ENCODE data around the gene ZNF32. TPM values are rescaled to one million over a fixed set of nuclear protein-coding genes. Genes with fewer than 3 reads are reported as not detected.

The ZNF32 gene
- total and polyA plus RNA-seq, 7 donors = 46.5 to 145 (median 55.5) TPM

DNA sequence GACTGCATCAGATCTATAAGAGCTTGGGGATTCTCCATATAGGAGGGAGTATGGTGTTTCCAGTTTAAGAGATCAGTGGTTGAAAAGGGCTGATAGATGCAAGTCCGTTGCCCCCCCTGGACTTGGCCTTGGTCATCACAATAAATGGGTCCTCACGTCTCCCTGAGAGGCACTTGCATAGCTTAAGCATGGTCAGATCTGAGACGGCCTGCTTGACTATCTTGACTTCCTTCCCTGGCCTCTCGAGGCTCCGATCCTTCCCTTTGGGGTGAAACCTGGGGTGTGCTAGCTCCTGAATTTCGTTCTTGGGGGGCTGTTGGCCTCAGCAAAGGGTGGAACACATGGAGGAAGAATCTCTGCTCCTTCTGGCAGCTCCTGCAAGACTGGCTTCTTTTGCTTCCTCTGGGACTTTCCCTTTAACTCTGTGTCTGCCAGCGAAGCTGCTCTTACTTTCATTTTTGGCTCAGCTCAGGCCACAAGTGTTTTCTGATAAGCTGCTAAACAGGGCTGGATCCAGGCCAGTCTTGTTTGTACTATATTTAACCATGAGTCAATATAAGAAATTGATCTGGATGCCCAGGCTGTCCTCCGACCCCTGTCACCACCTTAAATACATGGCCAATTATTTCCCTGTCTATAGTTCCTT, 53.6 kb downstream of the ZNF32 start:
- no peaks in the 10 kb centered on the region for H3K4me1 ChIP-seq
- peak overlapping the region; percentile 27 for H3K4me3 ChIP-seq
- no peak for ATAC-seq
- intact Hi-C loops (cut with DNase I) = no loop called here
- no peak for DNase-seq
- WGBS, 3 donors = 24 to 33% (median 30%) methylated on average over 8 of the region's 8 CpGs
- TF ChIP-seq, protein P1, sequence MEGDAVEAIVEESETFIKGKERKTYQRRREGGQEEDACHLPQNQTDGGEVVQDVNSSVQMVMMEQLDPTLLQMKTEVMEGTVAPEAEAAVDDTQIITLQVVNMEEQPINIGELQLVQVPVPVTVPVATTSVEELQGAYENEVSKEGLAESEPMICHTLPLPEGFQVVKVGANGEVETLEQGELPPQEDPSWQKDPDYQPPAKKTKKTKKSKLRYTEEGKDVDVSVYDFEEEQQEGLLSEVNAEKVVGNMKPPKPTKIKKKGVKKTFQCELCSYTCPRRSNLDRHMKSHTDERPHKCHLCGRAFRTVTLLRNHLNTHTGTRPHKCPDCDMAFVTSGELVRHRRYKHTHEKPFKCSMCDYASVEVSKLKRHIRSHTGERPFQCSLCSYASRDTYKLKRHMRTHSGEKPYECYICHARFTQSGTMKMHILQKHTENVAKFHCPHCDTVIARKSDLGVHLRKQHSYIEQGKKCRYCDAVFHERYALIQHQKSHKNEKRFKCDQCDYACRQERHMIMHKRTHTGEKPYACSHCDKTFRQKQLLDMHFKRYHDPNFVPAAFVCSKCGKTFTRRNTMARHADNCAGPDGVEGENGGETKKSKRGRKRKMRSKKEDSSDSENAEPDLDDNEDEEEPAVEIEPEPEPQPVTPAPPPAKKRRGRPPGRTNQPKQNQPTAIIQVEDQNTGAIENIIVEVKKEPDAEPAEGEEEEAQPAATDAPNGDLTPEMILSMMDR (IDR thresholded peaks at IDR 0.05) = no peak
- no peaks in the 10 kb centered on the region for H3K9me3 ChIP-seq
- H3K27ac ChIP-seq = no peak overlapping the region
- H3K27me3 ChIP-seq (ENCODE audit: insufficient read depth in 3 of 3, low read length in 2 of 3) = peaks cover 0 to 2% (median 0%) of the 10 kb centered on the region in 3 donors
- no peaks in the 10 kb centered on the region for H3K36me3 ChIP-seq (ENCODE audit: insufficient read depth in 1 of 2, low read depth in 1 of 2)

Other genes starting within 250 kb of the ZNF32 start
- gene HNRNPF, start 239.7 kb downstream of the ZNF32 start, total RNA-seq = 100 to 1,000 TPM in 2 of 4 donors, 10 to 100 TPM in 2; 68.0 to 154 (median 110) TPM
- gene HNRNPF, start 239.7 kb downstream of the ZNF32 start, polyA plus RNA-seq = 100 to 1,000 TPM in 1 of 3 donors, 10 to 100 TPM in 2; 62.1 to 126 (median 75.2) TPM
- gene ZNF487, start 211.8 kb downstream of the ZNF32 start, total RNA-seq = 1 to 10 TPM; 1.2 to 2.1 (median 1.5) TPM
- 1 to 10 TPM; 2.0 to 9.8 (median 2.5) TPM for gene ZNF487, start 211.8 kb downstream of the ZNF32 start, polyA plus RNA-seq
- gene ZNF239, start 74.3 kb downstream of the ZNF32 start, total RNA-seq = 1 to 10 TPM; 3.5 to 5.3 (median 4.2) TPM
- 1 to 10 TPM; 3.2 to 8.3 (median 7.1) TPM for gene ZNF239, start 74.3 kb downstream of the ZNF32 start, polyA plus RNA-seq
- gene ZNF485, start 42.4 kb downstream of the ZNF32 start, total RNA-seq = 1 to 10 TPM; 3.4 to 6.4 (median 3.9) TPM
- gene ZNF485, start 42.4 kb downstream of the ZNF32 start, polyA plus RNA-seq = 1 to 10 TPM; 3.1 to 8.2 (median 7.0) TPM

Measured in psoas muscle (tissue), 8 donors.